Activated CD4-positive, CD25-positive, alpha-beta regulatory T cell treated with anti-CD3 and anti-CD28 coated beads, Interleukin-2, amount 50 U/mL, for 16 hours (primary cell): ENCODE measurements around the gene ASB6.

Source experiments
- DNase-seq: peaks from one replicate; pipeline ENCODE4 v3.0.0-alpha.2; 2020; ENCODE audit warnings: low read depth, low spot score

The ASB6 gene

GRCh38 chr9:129641750-129642585 lies at the start of gene ASB6:
Gene ASB6, minus strand, starts transcription at chr9:129642151. Its CDS starts 152 bp downstream, at chr9:129641999.
- peak; percentile 91 for DNase-seq

- DNase-seq: no peak
Observed at GRCh38 chr9:129688285-129689043, 46.5 kb upstream of the ASB6 start.

GRCh38 chr9:129687391-129687790 lies 45.4 kb upstream of the ASB6 start:
- DNase-seq: no peak

- DNase-seq: no peak
Observed at GRCh38 chr9:129686736-129687135, 44.8 kb upstream of the ASB6 start.

GRCh38 chr9:129685933-129686259 lies 43.9 kb upstream of the ASB6 start:
- DNase-seq: no peak

- DNase-seq: no peak
Observed at GRCh38 chr9:129685220-129685932, 43.4 kb upstream of the ASB6 start.

GRCh38 chr9:129682381-129682780 lies 40.4 kb upstream of the ASB6 start:
- DNase-seq: no peak

GRCh38 chr9:129681924-129682323 lies 40.0 kb upstream of the ASB6 start:
- DNase-seq: no peak

GRCh38 chr9:129679537-129679936 lies 37.6 kb upstream of the ASB6 start:
- DNase-seq: no peak

GRCh38 chr9:129678844-129679243 lies 36.9 kb upstream of the ASB6 start:
- DNase-seq: no peak

- no peak for DNase-seq
Observed at GRCh38 chr9:129677456-129677855, 35.5 kb upstream of the ASB6 start.

GRCh38 chr9:129676975-129677374 lies 35.0 kb upstream of the ASB6 start:
- DNase-seq: no peak

GRCh38 chr9:129676287-129676686 lies 34.3 kb upstream of the ASB6 start:
- no peak for DNase-seq

GRCh38 chr9:129675620-129676019 lies 33.7 kb upstream of the ASB6 start:
- DNase-seq: no peak

- no peak for DNase-seq
Observed at GRCh38 chr9:129674229-129674628, 32.3 kb upstream of the ASB6 start.

- no peak for DNase-seq
Observed at GRCh38 chr9:129673602-129674001, 31.7 kb upstream of the ASB6 start.

- no peak for DNase-seq
Observed at GRCh38 chr9:129672702-129673101, 30.8 kb upstream of the ASB6 start.

GRCh38 chr9:129671519-129671918 lies 29.6 kb upstream of the ASB6 start:
- DNase-seq: no peak

GRCh38 chr9:129671065-129671464 lies 29.1 kb upstream of the ASB6 start:
- DNase-seq: no peak

- DNase-seq: no peak
Observed at GRCh38 chr9:129669946-129670345, 28.0 kb upstream of the ASB6 start.

GRCh38 chr9:129669141-129669718 lies 27.3 kb upstream of the ASB6 start:
- DNase-seq: no peak

- DNase-seq: no peak
Observed at GRCh38 chr9:129667850-129668249, 25.9 kb upstream of the ASB6 start.
